Upper lobe of left lung (tissue), 4 donors: ENCODE results near the gene ELK3.

Experiments
- POLR2AphosphoS5 ChIP-seq, 2 donors: sonication (generic); formaldehyde crosslinking; IDR thresholded peaks; one replicate each; pipeline ENCODE4 v1.5.1; 2017; ENCODE audit warnings: antibody characterized with exemption in 2 of 2
- TF ChIP-seq, protein P1 (sequence below), 6 experiments: fragments of 450-650 bp in 4 of 6; fragments of 200-600 bp in 2 of 6; sonication (generic) in 2 of 6; IDR thresholded peaks; one replicate each; pipeline ENCODE4 v1.5.1; 2016 to 2019; ENCODE audit warnings: antibody characterized with exemption in 6 of 6

DNA sequence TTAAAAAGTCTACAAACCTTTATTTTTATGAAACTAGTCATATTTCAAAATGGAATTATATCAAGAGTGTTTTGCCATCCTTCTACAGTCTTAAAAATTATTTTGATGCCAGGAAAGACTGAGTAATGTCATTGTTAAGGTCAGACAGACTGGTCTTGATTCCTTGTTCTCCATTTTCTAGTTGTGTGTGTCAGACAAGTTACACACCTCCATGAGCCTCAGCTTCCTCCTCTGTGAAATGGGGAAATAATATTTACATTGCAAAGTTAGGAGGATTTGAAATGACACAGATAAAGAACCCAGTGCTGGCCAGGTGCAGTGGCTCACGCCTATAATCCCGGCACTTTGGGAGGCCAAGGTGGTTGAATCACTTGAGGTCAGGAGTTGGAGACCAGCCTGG is 47.4 kb upstream of the ELK3 start:
- no peak for TF ChIP-seq POLR2AphosphoS5 (IDR thresholded peaks at IDR 0.05)
- TF ChIP-seq, protein P1, sequence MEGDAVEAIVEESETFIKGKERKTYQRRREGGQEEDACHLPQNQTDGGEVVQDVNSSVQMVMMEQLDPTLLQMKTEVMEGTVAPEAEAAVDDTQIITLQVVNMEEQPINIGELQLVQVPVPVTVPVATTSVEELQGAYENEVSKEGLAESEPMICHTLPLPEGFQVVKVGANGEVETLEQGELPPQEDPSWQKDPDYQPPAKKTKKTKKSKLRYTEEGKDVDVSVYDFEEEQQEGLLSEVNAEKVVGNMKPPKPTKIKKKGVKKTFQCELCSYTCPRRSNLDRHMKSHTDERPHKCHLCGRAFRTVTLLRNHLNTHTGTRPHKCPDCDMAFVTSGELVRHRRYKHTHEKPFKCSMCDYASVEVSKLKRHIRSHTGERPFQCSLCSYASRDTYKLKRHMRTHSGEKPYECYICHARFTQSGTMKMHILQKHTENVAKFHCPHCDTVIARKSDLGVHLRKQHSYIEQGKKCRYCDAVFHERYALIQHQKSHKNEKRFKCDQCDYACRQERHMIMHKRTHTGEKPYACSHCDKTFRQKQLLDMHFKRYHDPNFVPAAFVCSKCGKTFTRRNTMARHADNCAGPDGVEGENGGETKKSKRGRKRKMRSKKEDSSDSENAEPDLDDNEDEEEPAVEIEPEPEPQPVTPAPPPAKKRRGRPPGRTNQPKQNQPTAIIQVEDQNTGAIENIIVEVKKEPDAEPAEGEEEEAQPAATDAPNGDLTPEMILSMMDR (IDR thresholded peaks at IDR 0.05) = no peak
